ENCODE data around the gene VIPAS39. TPM values are rescaled to one million over a fixed set of nuclear protein-coding genes. Genes with fewer than 3 reads are reported as not detected.

The VIPAS39 gene
- total RNA-seq, 1 donor from 2014 or later: 41.2 TPM

DNA sequence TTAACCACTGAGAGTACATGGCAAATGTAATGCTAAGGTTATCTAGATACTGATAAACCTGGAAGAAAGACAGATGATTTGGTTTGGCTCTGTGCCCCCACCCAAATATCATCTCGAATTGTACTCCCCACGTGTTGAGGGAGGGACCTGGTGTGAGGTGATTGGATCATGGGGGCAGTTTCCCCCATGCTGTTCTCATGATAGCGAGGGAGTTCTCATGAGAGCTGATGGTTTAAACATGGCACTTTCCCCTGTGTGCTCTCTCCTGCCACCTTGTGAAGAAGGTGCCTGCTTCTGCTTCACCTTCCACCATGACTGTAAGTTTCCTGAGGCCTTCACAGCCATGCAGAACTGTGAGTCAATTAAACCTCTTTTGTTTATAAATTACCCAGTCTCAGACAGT is 48.3 kb downstream of the VIPAS39 start:
- H3K27me3 ChIP-seq (ENCODE audit: control insufficient read depth in 3 of 3, insufficient read depth in 3 of 3, low read length in 3 of 3): no peaks in the 10 kb centered on the region
- no peak overlapping the region for H3K4me3 ChIP-seq (ENCODE audit: low read length in 3 of 3)
- H3K9me3 ChIP-seq (ENCODE audit: control insufficient read depth in 3 of 3, low read length in 3 of 3): no peaks in the 10 kb centered on the region
- no peak overlapping the region for H3K9ac ChIP-seq (ENCODE audit: low read depth in 1 of 3, low read length in 3 of 3)
- no peaks in the 10 kb centered on the region for H3K36me3 ChIP-seq (ENCODE audit: control insufficient read depth in 3 of 3, insufficient read depth in 3 of 3, low read length in 3 of 3)
- no peak overlapping the region for H3K27ac ChIP-seq (ENCODE audit: low read depth, low read length)
- H3K4me1 ChIP-seq (ENCODE audit: control insufficient read depth in 3 of 3, insufficient read depth in 3 of 3, low read length in 3 of 3): no peaks in the 10 kb centered on the region

DNA sequence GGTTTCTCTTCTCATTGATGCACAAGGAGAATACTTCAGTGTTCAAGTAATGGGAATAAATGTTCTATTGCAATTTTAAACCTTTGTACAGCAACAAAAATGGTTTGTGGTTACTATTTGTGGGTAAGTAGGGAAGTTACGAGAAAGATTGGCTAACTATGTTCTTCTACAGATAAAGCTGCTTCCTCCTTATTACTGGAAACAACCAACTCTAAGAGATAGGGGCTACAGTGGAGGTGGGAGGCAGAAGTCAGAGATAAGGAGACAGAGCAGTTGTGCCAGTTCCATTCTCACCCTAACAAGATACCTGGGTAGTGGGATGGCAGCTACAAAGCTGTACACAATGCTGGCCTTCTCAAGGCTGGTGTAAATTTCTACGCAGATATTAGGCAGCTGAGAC is 50.2 kb downstream of the VIPAS39 start:
- no peaks in the 10 kb centered on the region for H3K27me3 ChIP-seq (ENCODE audit: control insufficient read depth in 3 of 3, insufficient read depth in 3 of 3, low read length in 3 of 3)
- no peaks in the 10 kb centered on the region for H3K36me3 ChIP-seq (ENCODE audit: control insufficient read depth in 3 of 3, insufficient read depth in 3 of 3, low read length in 3 of 3)
- H3K9ac ChIP-seq (ENCODE audit: low read depth in 1 of 3, low read length in 3 of 3): no peak overlapping the region
- H3K4me1 ChIP-seq (ENCODE audit: control insufficient read depth in 3 of 3, insufficient read depth in 3 of 3, low read length in 3 of 3): no peaks in the 10 kb centered on the region
- H3K9me3 ChIP-seq (ENCODE audit: control insufficient read depth in 3 of 3, low read length in 3 of 3): no peaks in the 10 kb centered on the region
- no peak overlapping the region for H3K27ac ChIP-seq (ENCODE audit: low read depth, low read length)
- H3K4me3 ChIP-seq (ENCODE audit: low read length in 3 of 3): no peak overlapping the region

DNA sequence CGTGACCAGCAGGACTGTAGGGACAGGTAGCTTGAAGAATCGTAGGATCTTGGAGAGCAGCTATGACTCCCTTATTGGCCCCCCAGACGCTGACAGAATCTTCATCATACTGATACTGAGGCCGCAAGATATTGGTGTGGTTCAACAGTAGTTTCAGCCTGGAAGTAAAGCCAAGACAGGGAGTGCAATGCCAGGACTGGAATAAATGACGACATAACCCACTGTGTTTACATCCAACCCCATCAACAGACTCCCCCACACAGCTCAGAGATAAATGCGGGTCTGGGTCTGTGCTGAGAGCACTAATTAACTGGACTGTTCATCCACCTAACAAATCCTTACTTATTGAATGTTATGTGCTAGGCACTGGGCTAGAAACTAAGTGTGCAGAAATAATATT is 50.7 kb downstream of the VIPAS39 start:
- Histone ChIP-seq H3K36me3 (ENCODE audit: control insufficient read depth in 3 of 3, insufficient read depth in 3 of 3, low read length in 3 of 3) (no peaks in the 10 kb centered on the region), H3K27ac (ENCODE audit: low read depth, low read length) (no peak overlapping the region), H3K4me1 (ENCODE audit: control insufficient read depth in 3 of 3, insufficient read depth in 3 of 3, low read length in 3 of 3) (no peaks in the 10 kb centered on the region), H3K27me3 (ENCODE audit: control insufficient read depth in 3 of 3, insufficient read depth in 3 of 3, low read length in 3 of 3) (no peaks in the 10 kb centered on the region), H3K4me3 (ENCODE audit: low read length in 3 of 3) (no peak overlapping the region), H3K9ac (ENCODE audit: low read depth in 1 of 3, low read length in 3 of 3) (no peak overlapping the region), H3K9me3 (ENCODE audit: control insufficient read depth in 3 of 3, low read length in 3 of 3) (no peaks in the 10 kb centered on the region)

GRCh38 chr14:77406086-77406485 is 51.3 kb downstream of the VIPAS39 start:
- H3K27ac ChIP-seq (ENCODE audit: low read depth, low read length): no peak overlapping the region
- no peaks in the 10 kb centered on the region for H3K36me3 ChIP-seq (ENCODE audit: control insufficient read depth in 3 of 3, insufficient read depth in 3 of 3, low read length in 3 of 3)
- H3K4me1 ChIP-seq (ENCODE audit: control insufficient read depth in 3 of 3, insufficient read depth in 3 of 3, low read length in 3 of 3): no peaks in the 10 kb centered on the region
- no peaks in the 10 kb centered on the region for H3K9me3 ChIP-seq (ENCODE audit: control insufficient read depth in 3 of 3, low read length in 3 of 3)
- H3K4me3 ChIP-seq (ENCODE audit: low read length in 3 of 3): no peak overlapping the region
- no peaks in the 10 kb centered on the region for H3K27me3 ChIP-seq (ENCODE audit: control insufficient read depth in 3 of 3, insufficient read depth in 3 of 3, low read length in 3 of 3)
- no peak overlapping the region for H3K9ac ChIP-seq (ENCODE audit: low read depth in 1 of 3, low read length in 3 of 3)

DNA sequence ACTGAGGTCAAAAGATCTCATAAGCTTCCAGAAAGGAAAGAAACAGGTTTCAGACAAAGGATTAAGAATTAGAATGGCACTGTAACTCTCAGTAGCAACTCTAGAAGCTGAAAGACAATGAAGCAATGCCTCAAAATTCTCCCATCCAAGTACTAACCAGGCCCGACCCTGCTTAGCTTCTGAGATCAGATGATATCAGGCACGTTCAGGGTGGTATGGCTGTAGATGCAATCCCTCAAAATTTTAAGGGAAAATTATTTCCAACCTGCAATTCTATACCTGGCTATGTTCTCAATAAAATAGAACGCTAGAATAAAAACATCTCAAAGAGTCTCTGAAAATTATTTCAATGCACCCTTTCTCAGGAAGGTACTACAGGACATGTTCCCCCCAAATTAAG is 53.6 kb downstream of the VIPAS39 start:
- H3K9me3 ChIP-seq (ENCODE audit: control insufficient read depth in 3 of 3, low read length in 3 of 3): no peaks in the 10 kb centered on the region
- H3K27ac ChIP-seq (ENCODE audit: low read depth, low read length): no peak overlapping the region
- no peaks in the 10 kb centered on the region for H3K27me3 ChIP-seq (ENCODE audit: control insufficient read depth in 3 of 3, insufficient read depth in 3 of 3, low read length in 3 of 3)
- H3K4me3 ChIP-seq (ENCODE audit: low read length in 3 of 3): no peak overlapping the region
- no peaks in the 10 kb centered on the region for H3K36me3 ChIP-seq (ENCODE audit: control insufficient read depth in 3 of 3, insufficient read depth in 3 of 3, low read length in 3 of 3)
- no peak overlapping the region for H3K9ac ChIP-seq (ENCODE audit: low read depth in 1 of 3, low read length in 3 of 3)
- no peaks in the 10 kb centered on the region for H3K4me1 ChIP-seq (ENCODE audit: control insufficient read depth in 3 of 3, insufficient read depth in 3 of 3, low read length in 3 of 3)

DNA sequence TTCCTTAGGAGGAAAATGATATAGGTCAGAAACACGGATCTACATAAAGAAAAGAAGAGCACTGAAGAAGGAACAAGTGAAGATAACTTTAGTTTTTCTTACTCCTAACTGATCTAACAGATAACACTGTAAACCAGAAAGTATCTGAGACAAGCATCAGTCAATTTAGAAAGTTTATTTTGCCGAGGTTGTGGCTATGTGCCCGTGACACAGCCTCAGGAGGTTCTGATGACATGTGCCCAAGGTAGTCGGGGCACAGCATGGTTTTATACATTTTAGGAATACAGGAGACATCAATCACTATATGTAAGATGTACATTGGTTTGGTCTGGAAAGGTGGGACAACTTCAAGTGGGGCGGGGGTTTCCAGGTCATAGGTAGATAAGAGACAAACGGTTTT is 57.2 kb downstream of the VIPAS39 start:
- H3K4me1 ChIP-seq (ENCODE audit: control insufficient read depth in 3 of 3, insufficient read depth in 3 of 3, low read length in 3 of 3): no peaks in the 10 kb centered on the region
- no peaks in the 10 kb centered on the region for H3K36me3 ChIP-seq (ENCODE audit: control insufficient read depth in 3 of 3, insufficient read depth in 3 of 3, low read length in 3 of 3)

DNA sequence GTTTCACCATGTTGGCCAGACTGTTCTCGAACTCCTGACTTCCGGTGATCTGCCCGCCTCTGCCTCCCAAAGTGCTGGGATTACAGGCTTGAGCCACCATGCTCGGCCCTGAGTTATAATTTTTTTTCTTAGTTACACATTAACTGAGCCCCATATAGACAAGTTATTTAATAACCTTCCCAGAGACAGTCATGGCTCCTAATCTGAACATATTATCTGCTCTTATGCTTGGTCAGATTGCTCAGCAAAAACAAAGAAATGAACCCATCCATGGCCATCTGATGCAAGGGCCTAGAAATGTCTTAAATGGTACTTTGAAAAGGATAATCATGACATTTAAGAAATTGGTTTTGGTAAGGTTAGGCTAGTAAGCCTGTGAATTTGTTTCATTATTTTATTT is 67.2 kb downstream of the VIPAS39 start:
- no peaks in the 10 kb centered on the region for H3K27me3 ChIP-seq (ENCODE audit: control insufficient read depth in 3 of 3, insufficient read depth in 3 of 3, low read length in 3 of 3)
- no peaks in the 10 kb centered on the region for H3K4me1 ChIP-seq (ENCODE audit: control insufficient read depth in 3 of 3, insufficient read depth in 3 of 3, low read length in 3 of 3)
- no peak overlapping the region for H3K27ac ChIP-seq (ENCODE audit: low read depth, low read length)
- no peaks in the 10 kb centered on the region for H3K36me3 ChIP-seq (ENCODE audit: control insufficient read depth in 3 of 3, insufficient read depth in 3 of 3, low read length in 3 of 3)
- H3K4me3 ChIP-seq (ENCODE audit: low read length in 3 of 3): no peak overlapping the region
- no peaks in the 10 kb centered on the region for H3K9me3 ChIP-seq (ENCODE audit: control insufficient read depth in 3 of 3, low read length in 3 of 3)
- H3K9ac ChIP-seq (ENCODE audit: low read depth in 1 of 3, low read length in 3 of 3): no peak overlapping the region

More for the DNA sequence above, 57.2 kb downstream of the VIPAS39 start:
- no peak overlapping the region for H3K27ac ChIP-seq (ENCODE audit: low read depth, low read length)
- no peak overlapping the region for H3K4me3 ChIP-seq (ENCODE audit: low read length in 3 of 3)
- no peaks in the 10 kb centered on the region for H3K9me3 ChIP-seq (ENCODE audit: control insufficient read depth in 3 of 3, low read length in 3 of 3)
- H3K9ac ChIP-seq (ENCODE audit: low read depth in 1 of 3, low read length in 3 of 3): no peak overlapping the region
- H3K27me3 ChIP-seq (ENCODE audit: control insufficient read depth in 3 of 3, insufficient read depth in 3 of 3, low read length in 3 of 3): no peaks in the 10 kb centered on the region

GRCh38 chr14:77378701-77379100 is 78.7 kb downstream of the VIPAS39 start:
- H3K9ac ChIP-seq (ENCODE audit: low read depth in 1 of 3, low read length in 3 of 3): no peak overlapping the region
- no peak overlapping the region for H3K27ac ChIP-seq (ENCODE audit: low read depth, low read length)
- no peak overlapping the region for H3K4me3 ChIP-seq (ENCODE audit: low read length in 3 of 3)
- no peaks in the 10 kb centered on the region for H3K9me3 ChIP-seq (ENCODE audit: control insufficient read depth in 3 of 3, low read length in 3 of 3)
- H3K36me3 ChIP-seq (ENCODE audit: control insufficient read depth in 3 of 3, insufficient read depth in 3 of 3, low read length in 3 of 3): no peaks in the 10 kb centered on the region
- no peaks in the 10 kb centered on the region for H3K27me3 ChIP-seq (ENCODE audit: control insufficient read depth in 3 of 3, insufficient read depth in 3 of 3, low read length in 3 of 3)
- peaks cover 5 to 15% (median 8%) of the 10 kb centered on the region in 3 donors for H3K4me1 ChIP-seq (ENCODE audit: control insufficient read depth in 3 of 3, insufficient read depth in 3 of 3, low read length in 3 of 3)

DNA sequence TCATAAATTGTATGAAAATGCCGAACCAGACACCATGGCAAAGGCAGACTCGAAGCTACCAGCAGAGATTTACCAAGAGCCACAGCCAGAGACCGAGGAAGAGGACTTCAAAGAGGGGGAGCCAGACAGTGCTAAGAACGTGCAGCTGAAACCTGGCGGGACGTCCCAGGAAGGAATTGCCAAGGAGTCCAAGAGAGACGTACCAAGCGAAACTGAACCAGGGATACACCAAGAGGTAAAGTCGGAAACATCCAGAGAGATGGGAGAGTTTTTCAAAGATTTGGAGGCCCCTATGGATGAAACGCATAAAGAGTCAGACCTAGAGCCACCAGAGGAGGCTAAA is 79.9 kb downstream of the VIPAS39 start:
- Histone ChIP-seq H3K27me3 (ENCODE audit: control insufficient read depth in 3 of 3, insufficient read depth in 3 of 3, low read length in 3 of 3) (no peaks in the 10 kb centered on the region), H3K4me1 (ENCODE audit: control insufficient read depth in 3 of 3, insufficient read depth in 3 of 3, low read length in 3 of 3) (peaks cover 5 to 15% (median 8%) of the 10 kb centered on the region in 3 donors), H3K9me3 (ENCODE audit: control insufficient read depth in 3 of 3, low read length in 3 of 3) (no peaks in the 10 kb centered on the region), H3K4me3 (ENCODE audit: low read length in 3 of 3) (peak overlapping the region; percentile 91 to 96 (median 94)), H3K27ac (ENCODE audit: low read depth, low read length) (no peak overlapping the region), H3K36me3 (ENCODE audit: control insufficient read depth in 3 of 3, insufficient read depth in 3 of 3, low read length in 3 of 3) (no peaks in the 10 kb centered on the region), H3K9ac (ENCODE audit: low read depth in 1 of 3, low read length in 3 of 3) (peak overlapping the region; percentile 71 to 83 (median 75))

- H3K4me3 ChIP-seq (ENCODE audit: low read length in 3 of 3): peak within 1 kb of the TSS; percentile 91 to 96 (median 94)
- peaks cover 5 to 15% (median 8%) of the 10 kb centered on the region in 3 donors for H3K4me1 ChIP-seq (ENCODE audit: control insufficient read depth in 3 of 3, insufficient read depth in 3 of 3, low read length in 3 of 3)
- H3K27me3 ChIP-seq (ENCODE audit: control insufficient read depth in 3 of 3, insufficient read depth in 3 of 3, low read length in 3 of 3): no peaks in the 10 kb centered on the region
Observed at GRCh38 chr14:77376771-77377501, 80.5 kb downstream of the VIPAS39 start, which contains the start of the genes SAMD15 and TMED8. SAMD15 (plus strand) TSS chr14:77377379; CDS start chr14:77377419, 40 bp downstream. TMED8 (minus strand) TSS chr14:77377094; CDS start chr14:77377053, 41 bp downstream.

More at GRCh38 chr14:77376771-77377501, 80.5 kb downstream of the VIPAS39 start, which contains the start of the genes SAMD15 and TMED8:
- Histone ChIP-seq H3K27ac (ENCODE audit: low read depth, low read length) (peak within 1 kb of the TSS; percentile 31), H3K36me3 (ENCODE audit: control insufficient read depth in 3 of 3, insufficient read depth in 3 of 3, low read length in 3 of 3) (no peaks in the 10 kb centered on the region), H3K9ac (ENCODE audit: low read depth in 1 of 3, low read length in 3 of 3) (peak within 1 kb of the TSS; percentile 75 to 88 (median 83)), H3K9me3 (ENCODE audit: control insufficient read depth in 3 of 3, low read length in 3 of 3) (no peaks in the 10 kb centered on the region)

All from skeletal muscle tissue (tissue), 4 donors.